B cell (primary cell): ENCODE results near the gene SLC25A39. TPM values are rescaled to one million over a fixed set of nuclear protein-coding genes. Genes with fewer than 3 reads are reported as not detected.
A peak's percentile ranks its signal among the peaks of the same experiment; 100 is the strongest.

Experiments
- ATAC-seq: fragments of 200-7000 bp; cut with Tn5 transposase; one replicate; pipeline ENCODE4 v1.10.0; 2021; ENCODE audit warnings: low read depth, mild to moderate bottlenecking, moderate number of reproducible peaks, moderate library complexity
- CTCF ChIA-PET: fragments of 350-600 bp; sonication (Branson Sonifier 250); formaldehyde crosslinking; loops from one replicate; lab custom pipeline; 2021; ENCODE audit warnings: antibody characterized with exemption, inconsistent platforms; lab: Charles Lee
- POLR2A ChIA-PET: fragments of 350-600 bp; sonication (Branson Sonifier 250); formaldehyde crosslinking; loops from one replicate; lab custom pipeline; 2021; ENCODE audit warnings: antibody characterized with exemption; lab: Charles Lee
- DNase-seq: peaks from one replicate; pipeline ENCODE4 v3.0.0; 2013
- H2AFZ ChIP-seq: 2 replicates; pipeline ENCODE4 v1.6.1; 2012; ENCODE audit warnings: mild to moderate bottlenecking, low read depth, low read length; ENCODE audit not compliant: insufficient read depth, poor library complexity, severe bottlenecking
- H3K27ac ChIP-seq, 2 donors: 1 replicate in 1 of 2; 2 replicates in 1 of 2; pipeline ENCODE4 v1.5.1; 2012 to 2013; ENCODE audit warnings: low read length in 2 of 2, mild to moderate bottlenecking in 2 of 2, moderate library complexity in 1 of 2
- H3K27me3 ChIP-seq, 4 experiments: fragments of 200-600 bp in 1 of 4; sonication (generic) in 1 of 4; replicated peaks in 1 of 4; 1 replicate in 2 of 4; 2 replicates in 2 of 4; pipeline versions ENCODE4 v1.6.1 to v1.7.0; 2013 to 2016; ENCODE audit warnings: low read length in 3 of 4, mild to moderate bottlenecking in 2 of 4, mixed read lengths in 1 of 4, moderate library complexity in 1 of 4; ENCODE audit not compliant: insufficient read depth in 4 of 4, control insufficient read depth in 3 of 4; ENCODE audit errors: control extremely low read depth in 1 of 4
- H3K36me3 ChIP-seq, 2 experiments: replicated peaks in 1 of 2; 1 replicate in 1 of 2; 2 replicates in 1 of 2; pipeline versions ENCODE4 v1.6.1 to v1.7.1; 2013; ENCODE audit warnings: low read length in 1 of 2; ENCODE audit not compliant: insufficient read depth in 2 of 2, control insufficient read depth in 1 of 2; ENCODE audit errors: control extremely low read depth in 1 of 2, extremely low read depth in 1 of 2
- H3K4me1 ChIP-seq, 2 donors: fragments of 200-600 bp in 1 of 2; sonication (generic) in 1 of 2; 1 replicate in 1 of 2; 2 replicates in 1 of 2; pipeline versions ENCODE4 v1.5.1 to v1.6.1; 2013 to 2017; ENCODE audit warnings: low read length in 2 of 2; ENCODE audit not compliant: control insufficient read depth in 2 of 2, insufficient read depth in 2 of 2
- H3K4me2 ChIP-seq: replicated peaks from 2 replicates; pipeline ENCODE3; 2012; ENCODE audit warnings: mild to moderate bottlenecking, low read depth, low read length; ENCODE audit not compliant: poor library complexity, severe bottlenecking
- H3K4me3 ChIP-seq, 5 experiments: fragments of 200-600 bp in 1 of 5; sonication (generic) in 1 of 5; 1 replicate in 3 of 5; 2 replicates in 2 of 5; pipeline versions ENCODE4 v1.5.1 to v1.7.0; 2011 to 2016; ENCODE audit warnings: low read length in 4 of 5, mild to moderate bottlenecking in 4 of 5, low read depth in 2 of 5, control low read depth in 1 of 5, moderate library complexity in 1 of 5; ENCODE audit not compliant: insufficient read depth in 1 of 5; ENCODE audit errors: control extremely low read depth in 1 of 5, extremely low read depth in 1 of 5
- H3K79me2 ChIP-seq: fragments of 200-600 bp; sonication (generic); one replicate; pipeline ENCODE4 v1.6.0; 2016; ENCODE audit warnings: low read length; ENCODE audit not compliant: control insufficient read depth, insufficient read depth
- H3K9ac ChIP-seq: fragments of 200-600 bp; sonication (generic); 2 replicates; pipeline ENCODE4 v1.6.1; 2017; ENCODE audit warnings: mild to moderate bottlenecking, low read length, moderate library complexity
- H3K9me3 ChIP-seq, 3 donors: one replicate each; pipeline versions ENCODE4 v1.6.1 to v1.7.1; 2013; ENCODE audit warnings: low read length in 2 of 3; ENCODE audit not compliant: control insufficient read depth in 2 of 3, insufficient read depth in 1 of 3; ENCODE audit errors: control extremely low read depth in 1 of 3
- H4K20me1 ChIP-seq: 2 replicates; pipeline ENCODE4 v1.6.0; 2012; ENCODE audit warnings: mild to moderate bottlenecking, low read length; ENCODE audit not compliant: insufficient read depth, control insufficient read depth, poor library complexity, severe bottlenecking
- H3K27ac Mint-ChIP-seq: one replicate; pipeline ENCODE4 v1.8.0; 2021; ENCODE audit warnings: mixed read lengths
- H3K27me3 Mint-ChIP-seq: one replicate; pipeline ENCODE4 v1.8.0; 2021; ENCODE audit warnings: mixed read lengths
- H3K4me1 Mint-ChIP-seq: one replicate; pipeline ENCODE4 v1.8.0; 2021; ENCODE audit warnings: mixed read lengths
- H3K4me3 Mint-ChIP-seq: one replicate; pipeline ENCODE4 v1.8.0; 2021; ENCODE audit warnings: mixed read lengths
- H3K9me3 Mint-ChIP-seq: one replicate; pipeline ENCODE4 v1.8.0; 2022; ENCODE audit warnings: mixed read lengths; ENCODE audit not compliant: insufficient read depth
- CTCF ChIP-seq: fragments of 200-600 bp; IDR thresholded peaks from one replicate; pipeline ENCODE4 v1.8.0; 2022; ENCODE audit warnings: antibody characterized with exemption, mild to moderate bottlenecking
- EZH2 ChIP-seq: IDR thresholded peaks from 2 replicates; pipeline ENCODE4 v1.6.1; 2012; ENCODE audit warnings: borderline replicate concordance, low read depth, mild to moderate bottlenecking, moderate library complexity, low read length; ENCODE audit not compliant: insufficient read depth, poor library complexity, severe bottlenecking
- WGBS: methylation state at CpG from one replicate; pipeline ENCODE4 v1.1.5; 2013; ENCODE audit warnings: missing lambda C conversion rate; ENCODE audit not compliant: insufficient coverage; 5-methylcytosine and 5-hydroxymethylcytosine counted together
- intact Hi-C: fragments of 100-400 bp; cut with micrococcal nuclease; formaldehyde crosslinking; loops from one replicate; pipeline ENCODE4 v1.10.0; 2022
- polyA plus RNA-seq: library from polyadenylated mRNA; depleted of rRNA; stranded (reverse); fragments of >200 nt; gene quantifications from 2 replicates; pipeline ENCODE4 v1.2.3, GENCODE V29; 2012
- total RNA-seq, 2 donors: library from RNA; stranded (reverse); fragments of 120-200 nt in 1 of 2; gene quantifications; 1 replicate in 1 of 2; 2 replicates in 1 of 2; pipeline versions ENCODE4 v1.2.3 to v1.2.4, GENCODE V29; 2013 to 2022

Gene SLC25A39
- total and polyA plus RNA-seq, 2 donors (not counting 1 experiment from before 2014, with no cell fraction given): 88.4 to 160 TPM

GRCh38 chr17:44345454-44346026 lies 20.9 kb upstream of the SLC25A39 start:
- Mint-ChIP-seq H3K27ac (peak overlapping the region; percentile 90), H3K27me3 (no peaks in the 10 kb centered on the region), H3K4me3 (peak overlapping the region; percentile 96), H3K9me3 (no peaks in the 10 kb centered on the region), H3K4me1 (peaks cover 45% of the 10 kb centered on the region)
- DNase-seq: peak; percentile 90
- Histone ChIP-seq H3K4me2 (peak overlapping the region; percentile 79), H3K4me3 (peak overlapping the region; percentile 61 to 94 (median 91)), H2AFZ (peak overlapping the region; percentile 64), H3K4me1 (peaks cover 39 to 55% of the 10 kb centered on the region in 2 donors), H3K27me3 (no peaks in the 10 kb centered on the region), H4K20me1 (peaks cover 16% of the 10 kb centered on the region), H3K36me3 (peaks cover 0 to 14% of the 10 kb centered on the region in 2 experiments), H3K79me2 (peaks cover 7% of the 10 kb centered on the region), H3K9me3 (peaks cover 0 to 3% (median 0%) of the 10 kb centered on the region in 3 donors), H3K27ac (peak overlapping the region; percentile 85 to 89), H3K9ac (peak overlapping the region; percentile 74)
- intact Hi-C loops: loop anchor here (1.0 to 2.0 kb wide), 8 partner anchors 9 to 331 kb away; partner anchors contain the start of genes FAM171A2, HROB, SLC25A39 and TMEM101
- ATAC-seq: peak; percentile 19
- ChIA-PET POLR2A (interaction anchor here (0.5 to 1.6 kb wide), 14 partner anchors 9 to 827 kb away, joined by 3 to 11 read pairs (median 4); partner anchors contain the start of genes HDAC5, SLC25A39, TMUB2 and UBTF), CTCF (interaction anchor here (0.6 to 3.3 kb wide), 24 partner anchors 9 to 436 kb away, joined by 3 to 66 read pairs (median 6); partner anchors contain the start of genes FAM171A2, HDAC5, SLC25A39 and TMUB2)
- WGBS: 0% methylated on average over 5 of the region's 21 CpGs
- TF ChIP-seq EZH2 (no peak), CTCF (peak; percentile 75)
